SK-N-SH (cell line): Measurements from ENCODE around the gene FMNL2. TPM values are rescaled to one million over a fixed set of nuclear protein-coding genes. Genes with fewer than 3 reads are reported as not detected.

ENCODE experiments used
- CTCF ChIA-PET: fragments of 300-600, 350-600 bp; formaldehyde crosslinking; extraction: SDS; loops from one replicate; lab custom pipeline; 2021; lab: Yijun Ruan, JAX
- POLR2A ChIA-PET: fragments of 350-600 bp; sonication (Branson Sonifier 250); formaldehyde crosslinking; extraction: SDS; loops from one replicate; lab custom pipeline; 2020; ENCODE audit warnings: antibody characterized with exemption, inconsistent platforms; lab: Yijun Ruan, JAX
- DNase-seq: peaks from one replicate; pipeline ENCODE4 v3.0.0; 2012
- H2AFZ ChIP-seq: fragments of 200-600 bp; sonication (generic); 2 replicates; pipeline ENCODE4 v1.8.1; 2016; ENCODE audit warnings: antibody characterized with exemption, mild to moderate bottlenecking, low read depth
- H3F3A ChIP-seq: fragments of 200-600 bp; sonication (generic); replicated peaks from 2 replicates; pipeline ENCODE3; 2016; ENCODE audit warnings: antibody characterized with exemption, mild to moderate bottlenecking; ENCODE audit not compliant: insufficient read depth
- H3K27ac ChIP-seq, 2 experiments: fragments of 200-500 bp in 1 of 2; fragments of 200-600 bp in 1 of 2; sonication (Bioruptor generic) in 1 of 2; sonication (generic), shearing (Covaris generic) in 1 of 2; 2 replicates each; pipeline versions ENCODE4 v1.5.1 to v1.6.1; 2014 to 2016; ENCODE audit warnings: low read depth in 2 of 2, inconsistent platforms in 1 of 2, low read length in 1 of 2, mild to moderate bottlenecking in 1 of 2, mixed read lengths in 1 of 2
- H3K27me3 ChIP-seq: fragments of 200-600 bp; sonication (generic), shearing (Covaris generic); 2 replicates; pipeline ENCODE4 v1.6.1; 2016; ENCODE audit warnings: mixed run types; ENCODE audit not compliant: insufficient read depth
- H3K36me3 ChIP-seq, 2 experiments: fragments of 200-500 bp in 1 of 2; fragments of 200-600 bp in 1 of 2; sonication (Bioruptor generic) in 1 of 2; sonication (generic) in 1 of 2; replicated peaks in 1 of 2; 2 replicates each; pipeline versions ENCODE3 to v1.5.1; 2014 to 2016; ENCODE audit warnings: low read length in 1 of 2, mild to moderate bottlenecking in 1 of 2; ENCODE audit not compliant: insufficient read depth in 2 of 2, control insufficient read depth in 1 of 2
- H3K4me1 ChIP-seq, 2 experiments: fragments of 200-500 bp in 1 of 2; fragments of 200-600 bp in 1 of 2; sonication (Bioruptor generic) in 1 of 2; sonication (generic), shearing (Covaris generic) in 1 of 2; 2 replicates each; pipeline versions ENCODE4 v1.5.1 to v1.6.1; 2014 to 2016; ENCODE audit warnings: low read depth in 1 of 2, low read length in 1 of 2, mixed run types in 1 of 2; ENCODE audit not compliant: insufficient read depth in 2 of 2, control insufficient read depth in 1 of 2
- H3K4me2 ChIP-seq: fragments of 200-600 bp; sonication (generic), shearing (Covaris generic); 2 replicates; pipeline ENCODE4 v1.6.1; 2017; ENCODE audit warnings: mixed run types
- H3K4me3 ChIP-seq, 2 experiments: fragments of 200-500 bp in 1 of 2; fragments of 200-600 bp in 1 of 2; sonication (Bioruptor generic) in 1 of 2; sonication (generic), shearing (Covaris generic) in 1 of 2; 2 replicates each; pipeline versions ENCODE4 v1.5.1 to v1.8.1; 2014 to 2016; ENCODE audit warnings: low read depth in 2 of 2, inconsistent platforms in 1 of 2, low read length in 1 of 2, mild to moderate bottlenecking in 1 of 2, mixed read lengths in 1 of 2, moderate library complexity in 1 of 2
- H3K79me2 ChIP-seq: fragments of 200-600 bp; sonication (generic); 2 replicates; pipeline ENCODE4 v1.8.1; 2017; ENCODE audit warnings: mild to moderate bottlenecking; ENCODE audit not compliant: insufficient read depth
- H3K9ac ChIP-seq: fragments of 200-600 bp; sonication (generic); 2 replicates; pipeline ENCODE4 v1.6.1; 2017; ENCODE audit warnings: mixed run types
- H3K9me2 ChIP-seq: fragments of 200-600 bp; sonication (generic); 2 replicates; pipeline ENCODE4 v1.6.1; 2017; ENCODE audit warnings: mixed run types
- H3K9me3 ChIP-seq: fragments of 200-600 bp; sonication (generic); 2 replicates; pipeline ENCODE4 v1.6.1; 2017; ENCODE audit warnings: mixed run types, mild to moderate bottlenecking, moderate library complexity
- H4K20me1 ChIP-seq: fragments of 200-600 bp; sonication (generic); 2 replicates; pipeline ENCODE4 v1.6.1; 2017; ENCODE audit warnings: mild to moderate bottlenecking, mixed run types; ENCODE audit not compliant: insufficient read depth
- ELF1 ChIP-seq: IDR thresholded peaks from 2 replicates; pipeline ENCODE4 v1.4.0; 2012
- EP300 ChIP-seq, 2 experiments: IDR thresholded peaks; 2 replicates each; pipeline versions ENCODE4 v1.4.0 to v1.6.1; 2012; ENCODE audit warnings: borderline replicate concordance in 1 of 2, low read depth in 1 of 2, low read length in 1 of 2
- FOSL2 ChIP-seq: IDR thresholded peaks from 2 replicates; pipeline ENCODE4 v1.4.0; 2012; ENCODE audit warnings: low read depth, mild to moderate bottlenecking, moderate library complexity, borderline replicate concordance
- GABPA ChIP-seq: IDR thresholded peaks from 2 replicates; pipeline ENCODE4 v1.4.0; 2012; ENCODE audit warnings: low read depth, mild to moderate bottlenecking
- GATA2 ChIP-seq: sonication (generic); formaldehyde crosslinking; IDR thresholded peaks from 2 replicates; pipeline ENCODE4 v1.5.0; 2020; ENCODE audit warnings: mild to moderate bottlenecking, missing genetic modification reagents
- NFIC ChIP-seq: IDR thresholded peaks from 2 replicates; pipeline ENCODE4 v1.4.0; 2012; ENCODE audit warnings: borderline replicate concordance
- RFX5 ChIP-seq: IDR thresholded peaks from 2 replicates; pipeline ENCODE4 v1.6.1; 2012; ENCODE audit warnings: mild to moderate bottlenecking, improper control_type of control experiment, low read length
- RXRA ChIP-seq: IDR thresholded peaks from 2 replicates; pipeline ENCODE4 v1.4.0; 2012; ENCODE audit warnings: low read depth, mild to moderate bottlenecking, borderline replicate concordance
- SIN3A ChIP-seq: IDR thresholded peaks from 2 replicates; pipeline ENCODE4 v1.6.1; 2012; ENCODE audit warnings: low read depth, mild to moderate bottlenecking, low read length, moderate library complexity, borderline replicate concordance
- TAF1 ChIP-seq: IDR thresholded peaks from 2 replicates; pipeline ENCODE4 v1.6.1; 2012; ENCODE audit warnings: low read depth, mild to moderate bottlenecking, low read length, moderate library complexity, borderline replicate concordance
- TCF12 ChIP-seq: IDR thresholded peaks from 2 replicates; pipeline ENCODE4 v1.4.0; 2012
- WGBS: methylation state at CpG from one replicate; pipeline ENCODE4 v1.1.6; 2017; ENCODE audit warnings: low lambda C conversion rate; 5-methylcytosine and 5-hydroxymethylcytosine counted together
- polyA plus RNA-seq, 3 experiments: library from polyadenylated mRNA; depleted of rRNA; stranded (reverse); fragments of >200 nt; gene quantifications; 2 replicates each; pipeline ENCODE4 v1.2.3, GENCODE V29; 2012
- TF ChIP-seq, protein P1 (sequence below): IDR thresholded peaks from 2 replicates; pipeline ENCODE4 v1.6.1; 2012; ENCODE audit warnings: mild to moderate bottlenecking, low read depth, low read length, moderate library complexity
- TF ChIP-seq, protein P2 (sequence below): IDR thresholded peaks from 2 replicates; pipeline ENCODE4 v1.4.0; 2012; ENCODE audit warnings: low read depth, borderline replicate concordance
- TF ChIP-seq, protein P3 (sequence below): IDR thresholded peaks from 2 replicates; pipeline ENCODE4 v1.4.0; 2012; ENCODE audit warnings: low read depth

The FMNL2 gene
- polyA plus RNA-seq, 1 of the 3 experiments (the other 2 are of a cell fraction): 14.5 TPM

DNA sequence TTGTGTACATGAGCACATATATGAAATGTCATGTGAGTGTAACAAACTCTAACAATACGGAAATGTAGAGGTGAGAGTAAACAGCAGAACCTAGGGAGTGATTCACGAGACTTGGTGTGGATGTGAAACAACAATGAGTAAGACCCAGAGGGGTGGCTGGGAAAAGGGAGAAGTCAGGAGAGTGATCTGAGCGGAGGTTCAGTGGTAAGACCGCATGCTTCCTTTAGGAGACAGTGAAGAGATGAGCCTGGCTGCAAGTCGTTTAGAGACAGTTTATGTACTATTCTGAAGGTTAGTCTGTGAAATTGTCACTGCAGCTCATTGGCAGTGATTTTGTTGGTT, 231.7 kb downstream of the FMNL2 start:
- CTCF ChIA-PET: interaction anchor here (1.6 kb wide), 1 partner anchor 11 kb away, joined by 10 read pairs; no protein-coding TSS in a partner anchor
- TF ChIP-seq ELF1 (no peak), RFX5 (no peak), FOSL2 (no peak), TCF12 (no peak), SIN3A (no peak), RXRA (no peak), EP300 (IDR thresholded peaks at IDR 0.05; ENCODE audit: borderline replicate concordance in 1 of 2, low read depth in 1 of 2, low read length in 1 of 2) (no peak), NFIC (no peak), TAF1 (no peak)
- TF ChIP-seq, protein P1, sequence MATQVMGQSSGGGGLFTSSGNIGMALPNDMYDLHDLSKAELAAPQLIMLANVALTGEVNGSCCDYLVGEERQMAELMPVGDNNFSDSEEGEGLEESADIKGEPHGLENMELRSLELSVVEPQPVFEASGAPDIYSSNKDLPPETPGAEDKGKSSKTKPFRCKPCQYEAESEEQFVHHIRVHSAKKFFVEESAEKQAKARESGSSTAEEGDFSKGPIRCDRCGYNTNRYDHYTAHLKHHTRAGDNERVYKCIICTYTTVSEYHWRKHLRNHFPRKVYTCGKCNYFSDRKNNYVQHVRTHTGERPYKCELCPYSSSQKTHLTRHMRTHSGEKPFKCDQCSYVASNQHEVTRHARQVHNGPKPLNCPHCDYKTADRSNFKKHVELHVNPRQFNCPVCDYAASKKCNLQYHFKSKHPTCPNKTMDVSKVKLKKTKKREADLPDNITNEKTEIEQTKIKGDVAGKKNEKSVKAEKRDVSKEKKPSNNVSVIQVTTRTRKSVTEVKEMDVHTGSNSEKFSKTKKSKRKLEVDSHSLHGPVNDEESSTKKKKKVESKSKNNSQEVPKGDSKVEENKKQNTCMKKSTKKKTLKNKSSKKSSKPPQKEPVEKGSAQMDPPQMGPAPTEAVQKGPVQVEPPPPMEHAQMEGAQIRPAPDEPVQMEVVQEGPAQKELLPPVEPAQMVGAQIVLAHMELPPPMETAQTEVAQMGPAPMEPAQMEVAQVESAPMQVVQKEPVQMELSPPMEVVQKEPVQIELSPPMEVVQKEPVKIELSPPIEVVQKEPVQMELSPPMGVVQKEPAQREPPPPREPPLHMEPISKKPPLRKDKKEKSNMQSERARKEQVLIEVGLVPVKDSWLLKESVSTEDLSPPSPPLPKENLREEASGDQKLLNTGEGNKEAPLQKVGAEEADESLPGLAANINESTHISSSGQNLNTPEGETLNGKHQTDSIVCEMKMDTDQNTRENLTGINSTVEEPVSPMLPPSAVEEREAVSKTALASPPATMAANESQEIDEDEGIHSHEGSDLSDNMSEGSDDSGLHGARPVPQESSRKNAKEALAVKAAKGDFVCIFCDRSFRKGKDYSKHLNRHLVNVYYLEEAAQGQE: no peak
- TF ChIP-seq, protein P2, sequence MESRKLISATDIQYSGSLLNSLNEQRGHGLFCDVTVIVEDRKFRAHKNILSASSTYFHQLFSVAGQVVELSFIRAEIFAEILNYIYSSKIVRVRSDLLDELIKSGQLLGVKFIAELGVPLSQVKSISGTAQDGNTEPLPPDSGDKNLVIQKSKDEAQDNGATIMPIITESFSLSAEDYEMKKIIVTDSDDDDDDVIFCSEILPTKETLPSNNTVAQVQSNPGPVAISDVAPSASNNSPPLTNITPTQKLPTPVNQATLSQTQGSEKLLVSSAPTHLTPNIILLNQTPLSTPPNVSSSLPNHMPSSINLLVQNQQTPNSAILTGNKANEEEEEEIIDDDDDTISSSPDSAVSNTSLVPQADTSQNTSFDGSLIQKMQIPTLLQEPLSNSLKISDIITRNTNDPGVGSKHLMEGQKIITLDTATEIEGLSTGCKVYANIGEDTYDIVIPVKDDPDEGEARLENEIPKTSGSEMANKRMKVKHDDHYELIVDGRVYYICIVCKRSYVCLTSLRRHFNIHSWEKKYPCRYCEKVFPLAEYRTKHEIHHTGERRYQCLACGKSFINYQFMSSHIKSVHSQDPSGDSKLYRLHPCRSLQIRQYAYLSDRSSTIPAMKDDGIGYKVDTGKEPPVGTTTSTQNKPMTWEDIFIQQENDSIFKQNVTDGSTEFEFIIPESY: no peak
- TF ChIP-seq, protein P3, sequence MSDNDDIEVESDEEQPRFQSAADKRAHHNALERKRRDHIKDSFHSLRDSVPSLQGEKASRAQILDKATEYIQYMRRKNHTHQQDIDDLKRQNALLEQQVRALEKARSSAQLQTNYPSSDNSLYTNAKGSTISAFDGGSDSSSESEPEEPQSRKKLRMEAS: no peak
- Histone ChIP-seq H3K4me2 (no peak overlapping the region), H3K27me3 (no peaks in the 10 kb centered on the region), H3K9me3 (no peaks in the 10 kb centered on the region), H3K9ac (no peak overlapping the region), H3K4me1 (peaks cover 3 to 11% of the 10 kb centered on the region in 2 experiments; a peak in 3 of 4 replicates), H3K27ac (no peak overlapping the region), H3K36me3 (no peaks in the 10 kb centered on the region), H2AFZ (no peak overlapping the region), H3K9me2 (no peaks in the 10 kb centered on the region), H3K79me2 (0 out of 2 replicates have a peak, but pooled peaks cover 3% of the 10 kb centered on the region), H3F3A (no peaks in the 10 kb centered on the region), H3K4me3 (no peak overlapping the region), H4K20me1 (no peaks in the 10 kb centered on the region)
- WGBS: 91% methylated on average over 5 of the region's 5 CpGs
- POLR2A ChIA-PET: no interaction called here
- DNase-seq: no peak

DNA sequence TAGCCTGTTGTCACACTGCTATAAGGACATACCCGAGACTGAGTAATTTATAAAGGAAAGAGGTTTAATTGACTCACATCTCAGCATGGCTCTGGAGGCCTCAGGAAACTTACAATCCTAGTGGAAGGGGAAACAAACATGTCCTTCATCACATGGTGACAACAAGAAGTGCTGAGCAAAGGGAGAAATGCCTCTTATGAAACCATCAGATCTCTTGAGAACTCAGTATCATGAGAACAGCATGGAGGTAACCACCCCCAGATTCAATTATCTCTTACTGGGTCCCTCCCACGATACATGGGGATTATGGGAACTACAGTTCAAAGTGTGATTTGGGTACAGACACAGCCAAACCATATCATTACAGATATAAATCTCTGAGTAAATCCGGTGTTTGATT, 233.6 kb downstream of the FMNL2 start:
- WGBS: 98% methylated on average over 3 of the region's 3 CpGs
- no peaks in the 10 kb centered on the region for H3F3A ChIP-seq
- no peaks in the 10 kb centered on the region for H3K9me3 ChIP-seq
- H3K79me2 ChIP-seq: 0 out of 2 replicates have a peak, but pooled peaks cover 3% of the 10 kb centered on the region
- H3K4me1 ChIP-seq: peaks cover 9 to 16% of the 10 kb centered on the region in 2 experiments
- H3K4me2 ChIP-seq: no peak overlapping the region
- no peaks in the 10 kb centered on the region for H3K27me3 ChIP-seq
- no peak overlapping the region for H3K4me3 ChIP-seq
- no peaks in the 10 kb centered on the region for H3K9me2 ChIP-seq
- H3K27ac ChIP-seq: no peak overlapping the region
- H4K20me1 ChIP-seq: no peaks in the 10 kb centered on the region
- no peak for TF ChIP-seq GATA2 (CRISPR knock-in tag)
- TF ChIP-seq ELF1: no peak
- no peak for TF ChIP-seq GABPA
- CTCF ChIA-PET: interaction anchor here (0.5 kb wide), 1 partner anchor 10 kb away, joined by 3 read pairs; no protein-coding TSS in a partner anchor
- DNase-seq: no peak
- no peak overlapping the region for H2AFZ ChIP-seq
- H3K36me3 ChIP-seq: no peaks in the 10 kb centered on the region
- no peak overlapping the region for H3K9ac ChIP-seq
- POLR2A ChIA-PET: no interaction called here
